ENCODE results near the gene ANKRD13A.
"Not testable (repeated sequence)": the region's sequence is repeated elsewhere in the genome, so short reads cannot be mapped to it uniquely, and the experiment has no call there.

Gene ANKRD13A

DNA sequence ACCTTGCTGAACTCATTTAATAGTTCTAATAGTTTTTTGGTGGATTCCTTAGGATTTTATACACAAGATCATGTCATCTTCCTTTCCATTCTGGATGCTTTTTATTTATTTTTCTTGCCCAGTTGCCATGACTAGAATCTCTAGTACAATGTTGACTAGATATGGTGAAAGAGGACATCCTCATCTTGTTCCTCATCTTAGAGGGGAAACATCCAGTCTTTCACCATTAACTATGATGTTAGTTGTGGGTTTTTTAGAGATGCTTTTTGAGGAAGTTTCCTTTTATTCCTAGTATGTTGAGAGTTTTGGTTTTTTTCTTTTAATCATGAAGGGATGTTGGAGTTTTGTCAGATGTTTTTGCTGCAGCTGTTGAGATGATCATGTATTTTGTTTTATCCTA lies 8.7 kb downstream of the ANKRD13A start:
- DNase-seq (ENCODE audit: low spot score) = no peak

DNA sequence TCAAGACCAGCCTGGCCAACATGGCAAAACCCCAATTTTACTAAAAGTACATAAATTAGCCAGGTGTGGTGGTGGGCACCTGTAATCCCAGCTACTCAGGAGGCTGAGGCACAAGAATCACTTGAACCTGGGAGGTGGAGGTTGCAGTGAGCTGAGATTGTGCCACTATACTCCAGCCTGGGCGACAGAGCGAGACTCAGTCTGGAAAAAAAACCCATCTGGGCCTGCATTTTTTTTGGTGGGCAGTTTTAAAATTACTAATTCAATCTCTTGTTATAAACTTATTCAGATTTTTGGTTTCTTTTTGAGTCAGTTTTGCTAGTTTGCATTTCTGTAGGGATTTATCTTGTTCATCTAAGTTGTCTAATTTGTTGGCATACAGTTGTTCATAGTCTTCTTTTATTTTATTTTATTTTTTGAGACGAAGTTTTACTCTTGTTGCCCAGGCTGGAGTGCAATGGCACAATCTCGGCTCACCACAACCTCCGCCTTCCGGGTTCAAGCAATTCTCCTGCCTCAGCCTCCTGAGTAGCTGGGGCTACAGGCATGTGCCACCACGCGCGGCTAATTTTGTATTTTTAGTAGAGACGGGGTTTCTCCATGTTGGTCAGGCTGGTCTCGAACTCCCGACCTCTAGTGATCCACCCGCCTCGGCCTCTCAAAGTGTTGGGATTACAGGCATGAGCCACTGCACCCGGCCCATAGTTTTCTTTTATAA lies 9.6 kb downstream of the ANKRD13A start:
- DNase-seq (ENCODE audit: low spot score) = not testable (repeated sequence)

DNA sequence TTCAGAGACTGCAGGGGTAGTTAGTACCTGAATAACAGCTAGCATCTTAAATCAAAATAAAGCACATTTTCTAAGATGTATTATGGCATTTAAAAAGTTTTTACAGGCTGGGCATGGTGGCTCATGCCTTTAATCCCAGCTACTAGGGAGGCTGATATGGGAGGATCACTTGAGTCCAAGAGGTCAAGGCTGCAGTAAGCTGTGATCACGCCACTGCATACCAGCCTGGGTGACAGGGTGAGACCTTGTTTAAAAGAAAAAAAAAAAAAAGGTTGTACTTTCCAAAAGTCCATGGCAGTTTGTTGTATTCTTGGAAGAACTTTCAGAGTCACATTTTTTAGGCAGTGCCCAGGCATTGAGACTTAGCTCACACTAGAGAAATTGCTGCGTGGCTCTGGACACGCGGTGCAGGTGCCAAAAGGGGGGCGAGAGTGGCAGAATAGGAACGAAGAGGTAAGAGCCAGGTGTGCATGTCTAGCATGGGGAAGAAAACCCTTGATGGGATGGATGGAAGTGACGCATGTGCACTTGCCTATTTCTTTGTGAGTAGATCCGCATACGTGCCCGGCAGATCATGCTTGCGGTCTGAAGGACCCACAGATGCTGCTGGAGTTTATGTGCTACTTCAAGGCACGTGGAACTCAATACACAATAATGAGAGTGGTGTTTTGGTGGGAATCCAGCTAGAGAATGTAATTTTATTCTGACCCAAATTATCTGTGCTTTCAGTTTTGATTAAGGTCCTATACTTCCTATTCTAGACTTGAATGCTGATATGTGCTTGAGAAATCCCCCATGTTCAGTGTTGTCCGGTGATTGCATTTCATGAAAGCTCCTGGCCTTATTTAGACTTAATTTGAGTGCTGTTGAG lies 11.9 kb downstream of the ANKRD13A start:
- no peak for DNase-seq (ENCODE audit: low spot score)

DNA sequence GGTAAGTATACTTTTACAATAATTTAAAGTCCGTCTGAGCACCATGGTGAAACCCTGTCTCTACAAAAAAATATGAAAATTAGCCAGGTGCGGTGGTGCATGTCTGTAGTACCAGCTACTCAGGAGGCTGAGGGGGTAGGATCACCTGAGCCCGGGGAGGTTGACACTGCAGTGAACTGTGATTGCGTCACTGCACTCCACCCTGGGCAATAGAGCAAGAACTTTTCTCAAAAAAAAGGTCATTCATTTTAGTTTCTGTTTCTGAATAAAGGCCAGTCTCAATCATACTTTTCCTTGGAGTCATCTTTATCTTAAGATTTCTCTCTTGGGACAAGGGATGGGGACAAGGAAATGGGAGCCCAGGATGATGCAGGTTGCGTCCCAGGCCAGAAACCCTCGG lies 12.9 kb downstream of the ANKRD13A start:
- DNase-seq (ENCODE audit: low spot score) = no peak

DNA sequence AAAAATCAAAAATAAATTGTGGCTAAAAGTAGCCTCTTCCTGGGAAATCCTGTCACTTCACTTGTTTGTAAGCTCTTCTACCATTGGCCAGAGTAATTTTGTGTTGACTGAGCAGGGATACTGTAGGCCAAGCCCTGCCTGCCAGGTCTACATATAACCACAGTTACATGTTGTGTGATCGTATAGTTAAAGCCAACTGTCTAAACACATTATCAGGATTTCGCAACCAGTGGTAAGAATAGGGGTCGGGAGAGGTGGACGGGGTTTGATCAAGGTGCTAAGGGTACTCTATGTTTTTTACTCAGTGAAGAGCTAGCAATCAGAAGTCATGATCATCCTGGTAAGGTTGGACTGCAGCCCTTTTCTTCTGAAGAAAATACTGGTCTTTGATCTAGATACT lies 13.4 kb downstream of the ANKRD13A start:
- DNase-seq (ENCODE audit: low spot score) = no peak

DNA sequence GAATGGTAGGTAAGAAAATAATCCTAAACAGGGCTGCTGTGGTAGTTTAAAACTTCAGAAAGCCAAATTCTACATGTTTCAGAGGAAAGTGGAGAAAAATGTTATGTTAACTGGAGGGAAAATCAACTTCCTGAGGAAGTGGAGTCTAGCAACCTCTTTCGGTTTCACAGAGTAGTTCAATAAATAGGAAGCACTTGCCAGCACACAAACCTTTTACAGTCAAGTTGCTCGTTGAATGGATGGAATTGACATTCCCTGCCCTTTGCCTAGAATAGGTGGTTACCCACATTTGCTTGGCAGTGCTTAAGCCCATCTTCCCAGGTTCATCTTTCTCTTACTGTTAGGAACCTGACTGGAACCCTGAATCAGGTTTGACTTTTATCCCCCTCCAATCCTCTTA lies 15.9 kb downstream of the ANKRD13A start:
- no peak for DNase-seq (ENCODE audit: low spot score)

DNA sequence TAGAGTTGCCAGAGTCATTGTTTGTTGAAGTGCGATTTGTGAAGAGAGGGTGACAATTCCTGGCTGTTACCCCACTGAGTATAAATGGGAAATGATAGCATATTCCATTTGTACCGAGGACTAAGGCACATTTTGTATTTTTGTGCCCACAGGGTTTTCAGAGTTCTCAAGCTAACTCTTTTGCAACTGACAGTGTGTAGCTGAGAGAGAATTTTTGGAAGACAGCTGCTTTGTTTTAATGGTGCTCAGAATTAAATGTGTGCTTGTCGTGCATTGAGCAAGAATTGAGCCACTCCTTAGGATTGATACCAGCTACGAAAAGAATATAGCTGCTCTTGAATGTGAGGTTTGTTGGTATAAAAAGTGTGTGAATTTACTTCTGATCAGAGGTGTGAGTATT lies 21.7 kb downstream of the ANKRD13A start:
- DNase-seq (ENCODE audit: low spot score) = no peak

DNA sequence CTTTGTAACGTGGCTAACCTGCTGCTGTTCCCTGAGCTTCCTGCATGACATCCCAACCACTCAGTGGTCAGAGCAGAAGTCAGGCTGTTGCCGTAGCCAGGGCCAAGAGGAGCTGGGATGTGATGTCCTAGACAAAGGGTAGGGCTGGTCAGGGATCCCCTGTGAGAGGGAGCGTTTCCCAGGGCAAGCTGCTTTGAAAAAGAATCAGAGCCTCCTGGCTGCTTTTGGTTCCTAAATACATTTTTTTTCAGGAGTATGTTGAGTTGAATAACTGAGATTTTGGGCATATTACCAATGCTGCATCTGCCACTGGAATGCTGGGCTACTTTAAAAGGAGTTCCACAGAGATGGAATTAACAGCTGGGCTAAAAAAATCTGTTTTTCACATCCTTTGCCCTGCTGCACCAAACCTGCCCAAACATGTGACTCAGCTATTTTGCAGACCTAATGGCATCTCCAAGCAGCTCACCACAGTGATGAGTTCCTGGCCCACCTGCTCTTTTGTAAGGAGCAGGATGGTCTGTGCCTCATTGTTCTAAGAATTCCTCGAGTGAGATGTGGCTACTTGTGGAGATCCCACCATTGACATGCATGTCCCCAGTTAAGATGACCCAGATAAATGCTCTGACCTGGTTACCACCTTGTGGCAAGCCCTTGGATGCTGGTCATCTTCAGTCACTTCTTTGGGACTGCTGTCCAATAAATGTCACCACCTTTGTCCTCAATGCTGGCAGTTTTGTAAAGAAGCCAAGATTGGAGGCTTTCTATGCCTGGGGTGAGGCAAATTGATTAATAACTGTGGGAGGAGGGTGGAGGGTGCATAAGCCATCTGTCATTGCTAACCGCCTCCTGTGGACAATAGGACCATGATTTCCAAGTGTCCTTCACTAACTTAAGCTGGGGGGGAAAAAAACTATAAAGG lies 24.1 kb downstream of the ANKRD13A start:
- peak; percentile 65 for DNase-seq (ENCODE audit: low spot score)

DNA sequence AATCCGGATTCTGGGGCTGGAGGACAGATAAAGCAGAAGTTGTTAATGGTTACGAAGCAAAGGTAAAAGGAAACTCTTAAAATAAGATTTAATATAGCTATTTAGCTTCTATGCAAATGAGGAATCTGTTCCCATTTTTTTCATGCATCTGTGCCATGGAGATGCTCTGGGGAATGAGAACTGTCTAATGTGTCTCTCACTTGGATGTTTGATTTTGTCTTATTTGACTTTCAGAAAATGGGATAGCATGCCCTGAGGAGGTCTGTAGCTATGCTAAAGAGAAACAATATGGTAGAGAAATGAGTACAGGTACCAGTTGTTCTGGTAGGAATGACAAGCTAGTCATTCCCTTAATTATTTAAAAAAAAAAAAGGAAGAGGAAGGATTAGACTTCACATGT lies 24.8 kb downstream of the ANKRD13A start:
- no peak for DNase-seq (ENCODE audit: low spot score)

DNA sequence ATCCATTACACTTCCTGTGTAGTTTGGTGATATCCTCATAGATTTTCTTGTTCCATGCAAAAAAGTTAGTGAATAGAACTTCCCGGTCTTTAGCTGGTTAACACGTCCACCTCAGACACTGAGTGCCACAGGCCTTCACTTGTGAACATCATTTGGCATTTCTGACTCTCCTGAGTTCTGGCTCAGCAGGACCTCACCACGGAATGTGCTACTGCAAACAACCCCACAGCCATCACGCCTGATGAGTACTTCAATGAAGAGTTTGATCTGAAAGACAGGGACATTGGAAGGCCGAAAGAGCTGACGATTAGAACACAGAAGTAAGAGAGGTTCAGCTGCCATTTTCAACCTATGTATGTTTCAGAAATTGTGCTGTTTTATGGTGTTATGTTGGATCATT lies 29.1 kb downstream of the ANKRD13A start:
- no peak for DNase-seq (ENCODE audit: low spot score)

DNA sequence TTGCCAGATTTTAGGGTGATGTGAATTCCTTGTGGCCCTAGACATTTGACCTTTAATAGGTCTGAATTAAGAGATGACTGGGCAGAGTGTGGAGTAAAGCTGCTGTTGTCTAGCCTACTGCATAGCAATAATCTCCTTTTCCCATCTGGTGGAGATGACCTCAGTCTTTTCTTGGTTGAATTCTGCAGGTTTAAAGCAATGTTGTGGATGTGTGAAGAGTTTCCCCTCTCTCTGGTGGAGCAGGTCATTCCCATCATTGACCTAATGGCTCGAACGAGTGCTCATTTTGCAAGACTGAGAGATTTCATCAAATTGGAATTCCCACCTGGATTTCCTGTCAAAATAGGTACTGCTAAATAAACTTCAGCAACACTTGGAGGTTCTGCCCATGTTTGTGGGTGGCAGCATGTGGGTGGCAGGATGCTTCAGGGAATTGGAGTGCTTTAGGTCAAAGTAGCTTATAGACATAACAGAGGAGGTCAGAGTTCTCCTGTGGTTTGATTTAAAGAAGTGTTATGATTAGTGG lies 30.1 kb downstream of the ANKRD13A start:
- DNase-seq (ENCODE audit: low spot score) = no peak

DNA sequence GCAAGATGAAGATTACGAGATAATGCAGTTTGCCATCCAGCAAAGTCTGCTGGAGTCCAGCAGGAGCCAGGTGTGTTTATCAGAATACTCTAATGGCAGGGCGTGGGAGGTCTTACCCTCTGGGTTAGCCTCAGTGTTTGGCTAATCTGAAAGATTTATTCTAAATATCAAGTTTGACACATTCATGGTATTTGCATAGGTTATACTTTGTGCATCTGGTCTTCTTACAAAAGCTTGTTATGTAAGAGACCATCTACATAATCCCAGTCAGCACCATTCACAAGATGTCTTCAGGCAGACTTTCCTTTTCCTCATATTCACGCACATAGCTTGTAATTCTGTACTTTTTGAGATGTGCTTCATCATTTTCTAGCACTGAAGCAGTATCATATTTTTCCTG lies 34.7 kb downstream of the ANKRD13A start:
- DNase-seq (ENCODE audit: low spot score) = no peak

DNA sequence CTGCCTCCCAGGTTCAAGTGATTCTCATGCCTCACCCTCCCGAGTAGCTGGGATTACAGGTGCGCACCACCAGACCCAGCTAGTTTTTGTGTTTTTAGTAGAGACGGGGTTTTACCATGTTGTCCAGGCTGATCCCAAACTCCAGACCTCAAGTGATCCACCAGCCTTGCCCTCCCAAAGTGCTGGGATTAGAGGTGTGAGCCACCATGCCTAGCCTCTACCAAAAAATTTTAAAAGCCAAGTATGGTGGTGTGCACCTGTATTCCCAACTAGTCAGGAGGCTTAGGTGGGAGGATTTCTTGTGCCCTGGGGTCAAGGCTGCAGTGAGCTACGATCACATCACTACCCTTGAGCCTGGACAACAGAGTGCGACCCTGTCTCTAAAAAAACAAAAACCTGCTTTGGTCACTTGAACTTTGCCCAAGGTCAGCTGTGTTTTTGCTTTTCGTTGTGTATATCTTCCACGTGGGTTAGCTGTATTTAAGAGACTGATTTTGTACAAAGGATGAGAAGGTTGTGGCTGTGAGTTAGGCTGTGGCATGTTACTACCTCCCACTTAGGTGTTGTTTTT lies 36.4 kb downstream of the ANKRD13A start:
- DNase-seq (ENCODE audit: low spot score) = no peak

DNA sequence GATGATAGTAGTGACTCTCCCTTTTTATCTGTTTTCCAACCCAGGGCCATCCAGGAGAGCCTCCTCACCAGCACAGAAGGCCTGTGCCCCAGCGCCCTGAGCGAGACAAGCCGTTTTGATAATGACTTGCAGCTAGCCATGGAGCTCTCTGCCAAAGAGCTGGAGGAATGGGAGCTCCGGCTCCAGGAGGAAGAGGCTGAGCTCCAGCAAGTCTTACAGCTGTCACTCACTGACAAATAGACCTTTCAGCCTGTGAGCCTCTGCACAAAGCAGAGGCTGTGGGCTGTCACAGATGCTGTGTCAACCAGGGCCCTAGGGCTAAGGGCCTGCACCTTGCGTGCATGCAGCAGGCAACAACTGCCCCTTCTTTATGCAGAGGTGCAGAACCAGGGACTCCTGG lies 38.1 kb downstream of the ANKRD13A start:
- no peak for DNase-seq (ENCODE audit: low spot score)

DNA sequence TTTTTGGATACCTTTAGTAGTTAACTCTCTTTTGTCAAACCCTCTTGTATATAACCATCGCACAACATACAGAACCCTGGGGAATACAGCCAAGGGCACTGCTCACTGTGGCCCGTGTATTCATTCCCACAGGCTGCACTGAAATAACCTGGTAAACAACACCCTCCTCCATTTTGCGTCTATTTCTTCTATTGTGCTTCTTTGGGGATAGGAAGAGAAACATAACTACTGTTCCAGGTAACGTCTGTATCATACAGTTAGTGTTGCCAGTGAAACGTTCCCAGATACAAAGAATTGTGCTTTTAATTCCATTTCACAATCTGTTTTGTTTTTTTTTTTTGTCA lies 39.5 kb downstream of the ANKRD13A start:
- DNase-seq (ENCODE audit: low spot score) = no peak

DNA sequence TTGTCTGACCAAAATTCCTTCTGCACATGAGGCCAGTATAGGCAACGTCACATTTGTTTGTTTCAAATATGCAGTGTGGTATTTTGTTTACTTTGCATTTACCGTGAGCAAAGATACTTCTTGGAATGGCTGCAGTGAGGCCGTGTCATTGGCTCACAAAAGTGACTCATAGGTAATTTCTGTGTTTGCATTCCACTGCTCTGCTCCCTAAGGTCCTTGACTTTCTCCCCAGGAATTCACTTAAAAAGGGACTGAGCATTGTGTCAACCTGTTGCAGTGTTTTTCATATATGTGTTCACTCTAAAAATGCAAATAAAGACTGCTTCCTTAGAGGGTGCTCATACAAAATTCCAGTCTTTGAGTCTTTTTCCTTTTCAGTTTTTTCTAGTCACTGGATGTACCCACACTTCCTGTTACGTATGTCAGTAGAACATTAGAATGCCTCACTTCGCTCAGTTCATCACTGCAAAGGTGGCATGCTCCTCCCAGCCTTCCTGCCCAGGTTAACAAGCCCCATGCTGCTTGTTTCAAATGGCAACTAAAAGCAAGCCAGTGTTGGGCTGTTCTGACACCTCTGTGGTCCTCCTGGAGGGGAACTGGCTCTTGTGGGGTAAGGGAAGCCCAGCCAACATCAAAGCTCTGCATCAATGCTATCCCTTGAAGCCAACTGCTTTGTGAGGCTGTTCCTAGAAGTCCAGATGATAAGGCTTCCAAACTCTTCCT lies 40.0 kb downstream of the ANKRD13A start:
- DNase-seq (ENCODE audit: low spot score) = peak; percentile 86

DNA sequence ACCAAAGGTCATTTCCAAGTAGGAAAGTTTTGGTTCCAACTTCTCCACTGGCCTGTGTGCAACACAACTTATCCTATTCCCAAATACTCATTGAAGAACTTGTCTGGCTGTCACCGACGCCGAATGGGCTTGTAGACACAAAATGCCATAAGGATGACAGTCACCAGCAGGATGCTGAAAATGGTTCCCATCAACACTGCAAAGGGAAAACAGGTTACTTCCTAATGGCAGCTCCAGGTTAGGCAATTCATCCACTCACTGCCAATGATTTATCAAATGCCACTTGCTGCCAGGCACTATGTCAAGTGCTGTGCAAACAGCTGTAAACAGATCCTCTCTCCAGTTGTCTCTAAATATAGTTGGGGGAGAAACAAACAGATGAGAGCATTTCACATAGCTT lies 43.0 kb downstream of the ANKRD13A start:
- DNase-seq (ENCODE audit: low spot score) = no peak

DNA sequence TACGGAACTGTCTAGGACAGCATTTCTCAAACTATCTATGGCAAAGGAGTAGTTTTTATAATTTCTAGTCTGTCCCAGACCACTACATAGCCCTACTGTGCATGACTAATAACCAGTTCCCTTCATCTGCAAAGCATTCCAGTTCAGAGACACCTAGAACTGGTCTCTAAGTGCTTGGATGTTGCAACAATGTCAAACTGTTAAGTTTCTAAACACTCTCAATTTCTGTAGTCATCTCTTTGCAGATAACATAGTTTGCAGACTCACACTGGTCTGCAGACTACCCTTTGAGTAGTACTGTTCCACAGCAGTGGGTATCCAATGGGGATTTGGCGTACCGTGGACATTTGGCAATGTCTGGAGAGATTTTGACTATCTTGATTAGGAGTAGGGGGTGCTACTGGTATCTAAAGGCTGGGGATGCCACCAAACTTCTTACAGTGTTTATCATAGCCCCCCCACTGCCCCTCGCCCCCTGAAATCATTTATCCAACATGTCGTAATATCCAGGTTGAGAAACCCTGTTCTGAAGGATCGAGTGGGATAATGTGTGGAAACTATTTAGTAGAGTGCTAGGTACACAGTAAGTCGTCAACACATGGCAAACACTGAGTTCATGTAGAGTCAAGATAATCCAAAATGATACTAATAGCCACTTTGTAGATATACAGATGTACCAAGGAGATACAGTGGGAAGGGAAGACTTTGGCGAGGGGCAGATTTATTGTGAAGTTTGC lies 47.4 kb downstream of the ANKRD13A start:
- no peak for DNase-seq (ENCODE audit: low spot score)

DNA sequence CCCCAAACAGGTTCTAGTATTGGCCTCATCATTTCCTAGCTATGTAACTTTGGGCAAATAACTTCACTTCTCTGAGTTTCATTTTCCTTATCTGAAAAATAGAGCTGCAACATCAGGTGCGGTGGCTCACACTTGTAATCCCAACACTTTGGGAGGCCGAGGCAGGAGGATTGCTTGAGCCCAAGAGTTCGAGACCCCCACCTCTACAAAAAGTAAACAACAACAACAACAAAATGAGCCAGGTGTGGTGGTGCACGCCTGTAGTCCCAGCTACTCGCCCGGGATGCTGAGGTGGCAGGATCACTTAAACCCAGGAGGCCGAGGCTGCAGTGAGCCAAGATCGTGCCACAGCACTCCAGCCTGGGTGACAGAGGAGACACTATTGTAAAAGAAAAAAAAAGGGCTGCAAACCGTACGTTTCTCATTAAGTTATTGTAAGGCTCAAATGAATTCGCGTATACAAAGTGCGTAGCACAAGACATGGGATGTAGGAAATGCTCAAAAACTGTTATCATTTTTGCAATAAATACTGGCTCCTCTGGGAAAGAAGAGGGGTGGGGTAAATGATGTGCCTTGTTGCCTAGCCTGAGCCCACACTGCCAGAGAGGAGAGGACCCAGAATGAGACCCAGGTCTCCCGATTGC lies 48.2 kb downstream of the ANKRD13A start:
- DNase-seq (ENCODE audit: low spot score) = no peak

Measured in AG20443 (cell line).